Measurements from ENCODE around the gene SPR. TPM values are rescaled to one million over a fixed set of nuclear protein-coding genes. Genes with fewer than 3 reads are reported as not detected.

Gene SPR
- total and polyA plus RNA-seq, 11 donors, result 24.3 to 64.7 (median 39.4) TPM

DNA sequence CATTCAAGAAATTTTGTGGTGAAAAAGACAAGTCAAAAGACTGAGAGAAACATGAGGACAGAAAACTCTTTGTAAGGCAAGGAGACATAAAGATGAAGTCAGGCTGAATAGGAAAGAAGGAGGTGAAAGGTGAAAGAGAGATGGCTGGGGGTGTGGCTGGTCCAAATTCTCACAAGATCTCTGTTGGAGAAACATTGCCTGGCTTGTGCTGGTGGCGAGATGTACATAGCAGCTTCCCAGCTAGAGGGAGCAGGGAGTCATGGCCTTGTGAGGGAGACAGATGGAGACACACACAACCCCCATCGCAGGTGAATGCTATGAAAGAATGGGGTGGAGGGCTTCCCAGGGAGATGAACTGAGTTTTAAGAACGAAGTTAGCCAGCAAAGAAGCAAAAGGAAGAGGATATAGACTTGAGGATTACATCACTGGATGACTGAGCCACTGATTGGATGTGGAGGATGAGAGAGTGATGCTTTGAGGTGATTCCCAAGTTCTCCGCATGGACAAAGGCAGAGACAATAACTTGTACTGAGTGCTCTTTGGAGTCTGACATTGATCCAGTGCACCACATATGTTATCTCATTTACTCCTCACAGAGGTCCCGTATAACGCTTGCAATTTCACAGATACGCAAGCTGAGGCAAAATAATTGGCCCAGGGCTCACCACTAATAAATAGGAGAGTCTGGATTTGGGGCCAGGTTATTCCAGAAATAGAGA, 26.4 kb downstream of the SPR start:
- Histone ChIP-seq H3K27me3 (peaks cover 65 to 100% (median 98%) of the 10 kb centered on the region in 9 donors), H3K4me3 (no peak overlapping the region), H3K36me3 (no peaks in the 10 kb centered on the region), H3K4me1 (peaks cover 16 to 42% (median 33%) of the 10 kb centered on the region in 12 donors), H3K9me3 (no peaks in the 10 kb centered on the region), H3K27ac (no peak overlapping the region)
- TF ChIP-seq, protein P1, sequence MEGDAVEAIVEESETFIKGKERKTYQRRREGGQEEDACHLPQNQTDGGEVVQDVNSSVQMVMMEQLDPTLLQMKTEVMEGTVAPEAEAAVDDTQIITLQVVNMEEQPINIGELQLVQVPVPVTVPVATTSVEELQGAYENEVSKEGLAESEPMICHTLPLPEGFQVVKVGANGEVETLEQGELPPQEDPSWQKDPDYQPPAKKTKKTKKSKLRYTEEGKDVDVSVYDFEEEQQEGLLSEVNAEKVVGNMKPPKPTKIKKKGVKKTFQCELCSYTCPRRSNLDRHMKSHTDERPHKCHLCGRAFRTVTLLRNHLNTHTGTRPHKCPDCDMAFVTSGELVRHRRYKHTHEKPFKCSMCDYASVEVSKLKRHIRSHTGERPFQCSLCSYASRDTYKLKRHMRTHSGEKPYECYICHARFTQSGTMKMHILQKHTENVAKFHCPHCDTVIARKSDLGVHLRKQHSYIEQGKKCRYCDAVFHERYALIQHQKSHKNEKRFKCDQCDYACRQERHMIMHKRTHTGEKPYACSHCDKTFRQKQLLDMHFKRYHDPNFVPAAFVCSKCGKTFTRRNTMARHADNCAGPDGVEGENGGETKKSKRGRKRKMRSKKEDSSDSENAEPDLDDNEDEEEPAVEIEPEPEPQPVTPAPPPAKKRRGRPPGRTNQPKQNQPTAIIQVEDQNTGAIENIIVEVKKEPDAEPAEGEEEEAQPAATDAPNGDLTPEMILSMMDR (IDR thresholded peaks at IDR 0.05), result no peak
- no peak for TF ChIP-seq POLR2A (IDR thresholded peaks at IDR 0.05)
- no peak for DNase-seq
- intact Hi-C loops (cut with DNase I), result no loop called here
- ATAC-seq, result no peak
- WGBS, 4 donors, result 15 to 22% (median 16%) methylated on average over 7 of the region's 7 CpGs

DNA sequence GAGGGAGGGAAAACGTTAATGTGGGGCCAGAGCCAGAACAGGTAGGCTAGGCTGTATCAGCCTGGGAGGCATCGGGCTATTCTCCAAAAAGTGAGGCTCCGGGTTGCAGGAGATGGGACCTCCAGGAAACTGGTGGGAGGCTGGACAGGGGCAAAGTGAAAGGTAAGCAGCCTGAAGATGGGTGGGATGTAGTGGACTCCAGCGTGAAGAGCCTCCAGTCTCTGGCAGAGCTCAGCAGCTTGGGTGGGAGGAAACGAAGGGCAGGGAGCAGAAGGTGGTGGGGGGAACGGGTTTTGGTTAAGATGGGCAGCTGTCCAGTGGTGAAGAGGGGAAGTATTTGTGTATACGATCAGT, 27.0 kb downstream of the SPR start:
- intact Hi-C loops (cut with DNase I), result no loop called here
- no peak for ATAC-seq
- DNase-seq, result no peak
- Histone ChIP-seq H3K36me3 (no peaks in the 10 kb centered on the region), H3K4me1 (peaks cover 16 to 44% (median 35%) of the 10 kb centered on the region in 12 donors), H3K27ac (no peak overlapping the region), H3K9me3 (no peaks in the 10 kb centered on the region), H3K27me3 (peaks cover 68 to 100% (median 96%) of the 10 kb centered on the region in 9 donors), H3K4me3 (no peak overlapping the region)
- WGBS, 4 donors, result 6 to 11% (median 8%) methylated on average over 7 of the region's 7 CpGs
- TF ChIP-seq, protein P1 (IDR thresholded peaks at IDR 0.05), result no peak

DNA sequence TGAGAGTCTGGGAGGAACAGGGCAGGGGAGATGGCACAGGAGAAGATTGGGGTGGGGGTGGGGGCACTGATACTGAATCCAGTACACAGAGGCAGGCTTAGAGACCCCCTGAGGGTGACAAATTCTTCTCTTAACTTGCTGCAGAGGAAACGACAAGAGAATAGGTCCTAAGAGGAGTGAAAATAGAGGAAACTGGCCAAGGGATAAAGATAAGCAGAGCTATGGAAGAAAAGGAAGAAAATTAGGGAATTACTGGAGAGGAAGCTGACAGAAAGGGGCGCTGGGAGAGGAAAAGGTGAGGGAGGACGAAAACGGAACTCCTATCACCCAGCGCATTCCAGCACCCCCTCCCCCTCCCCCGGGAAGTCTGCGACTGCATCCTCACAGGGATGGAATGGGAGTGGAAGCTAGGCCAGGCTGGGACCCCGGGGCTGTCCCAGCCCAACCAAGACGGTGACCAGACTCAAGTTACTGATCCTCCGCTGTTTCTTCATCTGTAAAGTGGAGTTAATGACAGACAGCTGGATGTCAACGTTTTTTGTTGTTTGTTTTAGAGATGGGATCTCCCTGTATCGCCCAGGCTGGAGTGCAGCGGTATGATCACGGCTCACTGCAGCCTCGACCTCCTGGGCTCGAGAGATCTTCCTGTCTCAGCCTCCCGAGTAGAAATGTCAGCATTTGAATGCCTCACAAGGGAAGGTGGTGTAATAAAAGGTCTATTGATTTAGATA, 27.5 kb downstream of the SPR start:
- TF ChIP-seq POLR2A (IDR thresholded peaks at IDR 0.05), result no peak

DNA sequence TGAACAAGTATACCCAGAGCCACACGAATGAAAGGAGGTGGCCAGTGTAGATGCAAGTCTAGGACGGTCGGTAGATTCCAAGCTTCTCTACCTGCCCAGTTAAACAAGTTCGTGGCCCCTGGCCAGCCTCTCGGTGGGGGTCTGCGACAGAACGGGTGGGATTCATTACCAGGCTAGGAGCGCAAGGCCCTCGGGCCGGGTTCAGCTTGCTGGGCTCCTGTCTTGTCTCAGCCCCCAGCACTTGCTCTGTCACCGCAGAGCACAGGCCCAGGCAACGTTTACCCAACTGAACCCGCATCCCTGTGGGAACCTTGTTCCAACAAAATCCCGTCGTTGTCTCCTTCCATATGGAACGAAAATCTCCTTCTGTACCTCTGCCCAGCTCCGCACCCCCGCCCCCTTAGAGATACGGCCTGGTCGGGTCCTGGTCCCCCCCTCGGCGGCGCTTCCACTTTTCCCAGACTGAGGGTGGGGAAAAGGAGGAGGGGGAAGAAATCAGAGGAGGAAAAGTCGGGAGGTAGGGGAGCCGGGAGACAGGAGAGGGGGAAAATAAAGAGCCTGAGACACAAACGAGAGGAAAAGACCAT, 28.2 kb downstream of the SPR start:
- DNase-seq (no peak), ATAC-seq (no peak)
- no peak for TF ChIP-seq POLR2A (IDR thresholded peaks at IDR 0.05)
- TF ChIP-seq, protein P1 (IDR thresholded peaks at IDR 0.05), result no peak
- Histone ChIP-seq H3K27me3 (peaks cover 78 to 100% (median 96%) of the 10 kb centered on the region in 9 donors), H3K4me1 (peaks cover 16 to 53% (median 43%) of the 10 kb centered on the region in 12 donors), H3K27ac (no peak overlapping the region), H3K36me3 (no peaks in the 10 kb centered on the region), H3K9me3 (no peaks in the 10 kb centered on the region), H3K4me3 (peak overlapping the region; percentile 1 to 50 (median 40))
- intact Hi-C loops (cut with DNase I), result no loop called here
- WGBS, 4 donors, result 2 to 5% (median 4%) methylated on average over 26 of the region's 26 CpGs

More for the DNA sequence above, 27.5 kb downstream of the SPR start:
- peaks cover 73 to 100% (median 96%) of the 10 kb centered on the region in 9 donors for H3K27me3 ChIP-seq
- WGBS, 4 donors, result 5 to 6% (median 5%) methylated on average over 16 to 17 of the region's 17 CpGs
- ATAC-seq (no peak), DNase-seq (no peak)
- H3K9me3 ChIP-seq, result no peaks in the 10 kb centered on the region
- H3K4me3 ChIP-seq, result no peak overlapping the region
- H3K27ac ChIP-seq, result no peak overlapping the region
- intact Hi-C loops (cut with DNase I), result no loop called here
- no peaks in the 10 kb centered on the region for H3K36me3 ChIP-seq
- peaks cover 16 to 47% (median 37%) of the 10 kb centered on the region in 12 donors for H3K4me1 ChIP-seq

Data from heart left ventricle (tissue), 16 donors.